GM12878 (cell line): ENCODE results near the gene SFPQ. TPM values are rescaled to one million over a fixed set of nuclear protein-coding genes. Genes with fewer than 3 reads are reported as not detected.

Experiments
- ATAC-seq: fragments of 200-7000 bp; cut with Tn5 transposase; 3 replicates; pipeline ENCODE4 v1.9.1; 2020; ENCODE audit warnings: mild to moderate bottlenecking, moderate library complexity
- BruUV-seq: library from RNA; stranded (reverse); fragments of 400-500 nt; replicated peaks from 2 replicates; lab custom pipeline; 2021; lab: Mats Ljungman, UMichigan
- CTCF ChIA-PET: fragments of 300-600 bp; sonication (Branson Sonifier 250); formaldehyde crosslinking; extraction: SDS; loops from one replicate; lab custom pipeline; 2021; ENCODE audit warnings: inconsistent platforms; lab: Yijun Ruan, JAX
- POLR2A ChIA-PET: fragments of 350-600 bp; formaldehyde crosslinking; extraction: SDS; loops from one replicate; lab custom pipeline; 2021; ENCODE audit warnings: inconsistent platforms; lab: Charles Lee
- RAD21 ChIA-PET: fragments of 300-600 bp; sonication (Branson Sonifier 250); formaldehyde crosslinking; loops from one replicate; lab custom pipeline; 2023; ENCODE audit warnings: antibody characterized with exemption; ENCODE audit not compliant: unreplicated experiment; lab: Charles Lee
- SMC1A ChIA-PET: fragments of 300-600 bp; sonication (Branson Sonifier 250); formaldehyde crosslinking; loops from one replicate; lab custom pipeline; 2023; ENCODE audit not compliant: unreplicated experiment, uncharacterized antibody; lab: Charles Lee
- DNase-seq: peaks from one replicate; pipeline ENCODE4 v3.0.0-alpha.2; 2011; ENCODE audit warnings: low read depth, low spot score
- FAIRE-seq: peaks from 3 replicates; lab custom pipeline; 2011; peaks lifted over from hg19 to GRCh38; lab: Jason Lieb, UNC
- H2AFZ ChIP-seq: 2 replicates; pipeline ENCODE4 v1.6.0; 2011; ENCODE audit warnings: low read depth, low read length, control low read depth; ENCODE audit not compliant: control insufficient read depth
- H3K27ac ChIP-seq: 2 replicates; pipeline ENCODE4 v1.5.1; 2011; ENCODE audit warnings: control low read depth; ENCODE audit not compliant: control insufficient read depth, insufficient read depth
- H3K27me3 ChIP-seq, 2 experiments: replicated peaks in 1 of 2; 2 replicates each; pipeline versions ENCODE4 v1.6.0 to v1.6.1; 2011; ENCODE audit warnings: low read length in 1 of 2; ENCODE audit not compliant: control insufficient read depth in 2 of 2, insufficient read depth in 2 of 2
- H3K36me3 ChIP-seq, 2 experiments: 2 replicates each; pipeline ENCODE4 v1.5.1; 2011; ENCODE audit warnings: low read length in 1 of 2; ENCODE audit not compliant: control insufficient read depth in 2 of 2, insufficient read depth in 2 of 2
- H3K4me1 ChIP-seq: 2 replicates; pipeline ENCODE4 v1.6.1; 2011; ENCODE audit warnings: mild to moderate bottlenecking, low read length, moderate library complexity, mixed read lengths; ENCODE audit not compliant: control insufficient read depth, insufficient read depth
- H3K4me2 ChIP-seq: 2 replicates; pipeline ENCODE4 v1.6.0; 2011; ENCODE audit warnings: control low read depth; ENCODE audit not compliant: control insufficient read depth, insufficient read depth
- H3K4me3 ChIP-seq: fragments of 200-600 bp; sonication (generic); 2 replicates; pipeline ENCODE4 v1.5.1; 2016
- H3K79me2 ChIP-seq: 2 replicates; pipeline ENCODE4 v1.6.0; 2011; ENCODE audit warnings: low read length; ENCODE audit not compliant: control insufficient read depth, insufficient read depth
- H3K9ac ChIP-seq: 2 replicates; pipeline ENCODE4 v1.8.0; 2011; ENCODE audit warnings: low read length, control low read depth, mixed read lengths; ENCODE audit not compliant: control insufficient read depth, insufficient read depth
- H3K9me3 ChIP-seq: replicated peaks from 3 replicates; pipeline ENCODE4 v1.5.1; 2011; ENCODE audit warnings: mild to moderate bottlenecking, low read length; ENCODE audit not compliant: control insufficient read depth, insufficient read depth
- H4K20me1 ChIP-seq: 2 replicates; pipeline ENCODE4 v1.6.0; 2011; ENCODE audit not compliant: control insufficient read depth, insufficient read depth
- E2F4 ChIP-seq: IDR thresholded peaks from 2 replicates; pipeline ENCODE4 v1.6.1; 2012; ENCODE audit warnings: low read depth, low read length, improper control_type of control experiment
- POLR2AphosphoS5 ChIP-seq: IDR thresholded peaks from 2 replicates; pipeline ENCODE4 v1.6.1; 2011; ENCODE audit warnings: mild to moderate bottlenecking, low read length, inconsistent platforms
- PRDM15 ChIP-seq: fragments of 450-650 bp; formaldehyde crosslinking; IDR thresholded peaks from 2 replicates; pipeline ENCODE4 v1.4.0; 2020; ENCODE audit warnings: mild to moderate bottlenecking, moderate library complexity
- RBBP5 ChIP-seq: fragments of 200-600 bp; sonication (generic); conservative IDR thresholded peaks from 2 replicates; pipeline ENCODE4 v1.6.1; 2016
- SMAD1 ChIP-seq: fragments of 450-650 bp; IDR thresholded peaks from 2 replicates; pipeline ENCODE4 v1.6.1; 2018; ENCODE audit warnings: mild to moderate bottlenecking, low read depth; ENCODE audit not compliant: partially characterized antibody
- ZBTB4 ChIP-seq: fragments of 450-650 bp; formaldehyde crosslinking; IDR thresholded peaks from 2 replicates; pipeline ENCODE4 v1.4.0; 2022; ENCODE audit warnings: mild to moderate bottlenecking, moderate library complexity
- ZNF274 ChIP-seq: IDR thresholded peaks from one replicate; pipeline ENCODE4 v1.8.0; 2011; ENCODE audit not compliant: insufficient read length, insufficient read depth
- WGBS: methylation state at CpG from one replicate; pipeline ENCODE4 v1.1.6; 2016; ENCODE audit warnings: low lambda C conversion rate; ENCODE audit not compliant: insufficient replicate concordance, insufficient coverage; ENCODE audit errors: missing lambda C conversion rate; 5-methylcytosine and 5-hydroxymethylcytosine counted together
- in situ Hi-C: fragments of 300-500 bp; cut with MboI; formaldehyde crosslinking; loops from 9 replicates; pipeline ENCODE4 v1.14.3; 2018; ENCODE audit warnings: mixed read lengths
- intact Hi-C: fragments of 100-400 bp; cut with micrococcal nuclease; formaldehyde crosslinking; loops from one replicate; pipeline ENCODE4 v1.14.2; 2022; ENCODE audit not compliant: unreplicated experiment
- polyA plus RNA-seq, 11 experiments: library from polyadenylated mRNA; depleted of rRNA in 4 of 11; unstranded in 6 of 11; stranded (reverse) in 5 of 11; fragments of >200 nt; fragmentation: Nextera tagmentation in 4 of 11; fragmentation: Illumina TruSeq in 1 of 11; extraction: Ambion mirVana in 4 of 11; extraction: Trizol in 1 of 11; gene quantifications; 1 replicate in 1 of 11; 2 replicates in 10 of 11; pipeline versions ENCODE4 v1.2.1 to v1.2.3, GENCODE V29; 2011 to 2016; ENCODE audit warnings: inconsistent platforms in 2 of 11, missing spikeins in 2 of 11, low read depth in 1 of 11
- total RNA-seq, 4 experiments: library from RNA; depleted of rRNA in 3 of 4; stranded (reverse); fragments of >200 nt in 3 of 4; fragmentation: Illumina TruSeq in 1 of 4; extraction: Trizol in 1 of 4; gene quantifications; 2 replicates each; pipeline versions ENCODE4 v1.2.1 to v1.2.3, GENCODE V29; 2013 to 2021

Gene SFPQ
- total and polyA plus RNA-seq, 10 of the 15 experiments (the other 5 are each of a cell fraction or from before 2014, with no cell fraction given), result 78.5 to 559 (median 199) TPM

- no peaks in the 10 kb centered on the region for H4K20me1 ChIP-seq
- H3K36me3 ChIP-seq, result peaks cover 8 to 26% of the 10 kb centered on the region in 2 experiments
- TF ChIP-seq PRDM15, result no peak
- TF ChIP-seq SMAD1, result no peak
- TF ChIP-seq POLR2AphosphoS5, result no peak
- TF ChIP-seq RBBP5, result no peak
- no peak for TF ChIP-seq ZBTB4 (CRISPR knock-in tag)
- TF ChIP-seq ZNF274, result no peak
- no peak for TF ChIP-seq E2F4
- TF ChIP-seq, all 136 proteins: peak for 0
- in situ Hi-C loops, result no loop called here
- Histone ChIP-seq H3K4me3 (no peak overlapping the region), H3K9me3 (no peaks in the 10 kb centered on the region), H3K4me2 (no peak overlapping the region), H3K27me3 (no peaks in the 10 kb centered on the region), H3K9ac (no peak overlapping the region), H2AFZ (no peak overlapping the region), H3K27ac (no peak overlapping the region), H3K4me1 (no peaks in the 10 kb centered on the region), H3K79me2 (no peaks in the 10 kb centered on the region)
- ChIA-PET POLR2A (no interaction called here), SMC1A (no interaction called here), CTCF (no interaction called here), RAD21 (no interaction called here)
- BruUV-seq, result no TSS peak
- FAIRE-seq, result no peak
- WGBS, result 29% methylated on average over 2 of the region's 2 CpGs
- DNase-seq, result no peak
- no peak; the same call in 1 of the 3 replicates for ATAC-seq
- intact Hi-C loops, result no loop called here
These were observed 19.5 kb downstream of the SFPQ start for GRCh38 chr1:35173491-35173890.
